ENCODE measurements around the gene USHBP1. TPM values are rescaled to one million over a fixed set of nuclear protein-coding genes. Genes with fewer than 3 reads are reported as not detected.

Gene USHBP1
- polyA plus RNA-seq, 2 of the 4 experiments (the other 2 are of a cell fraction) = 0.03 TPM; not detected in 1

DNA sequence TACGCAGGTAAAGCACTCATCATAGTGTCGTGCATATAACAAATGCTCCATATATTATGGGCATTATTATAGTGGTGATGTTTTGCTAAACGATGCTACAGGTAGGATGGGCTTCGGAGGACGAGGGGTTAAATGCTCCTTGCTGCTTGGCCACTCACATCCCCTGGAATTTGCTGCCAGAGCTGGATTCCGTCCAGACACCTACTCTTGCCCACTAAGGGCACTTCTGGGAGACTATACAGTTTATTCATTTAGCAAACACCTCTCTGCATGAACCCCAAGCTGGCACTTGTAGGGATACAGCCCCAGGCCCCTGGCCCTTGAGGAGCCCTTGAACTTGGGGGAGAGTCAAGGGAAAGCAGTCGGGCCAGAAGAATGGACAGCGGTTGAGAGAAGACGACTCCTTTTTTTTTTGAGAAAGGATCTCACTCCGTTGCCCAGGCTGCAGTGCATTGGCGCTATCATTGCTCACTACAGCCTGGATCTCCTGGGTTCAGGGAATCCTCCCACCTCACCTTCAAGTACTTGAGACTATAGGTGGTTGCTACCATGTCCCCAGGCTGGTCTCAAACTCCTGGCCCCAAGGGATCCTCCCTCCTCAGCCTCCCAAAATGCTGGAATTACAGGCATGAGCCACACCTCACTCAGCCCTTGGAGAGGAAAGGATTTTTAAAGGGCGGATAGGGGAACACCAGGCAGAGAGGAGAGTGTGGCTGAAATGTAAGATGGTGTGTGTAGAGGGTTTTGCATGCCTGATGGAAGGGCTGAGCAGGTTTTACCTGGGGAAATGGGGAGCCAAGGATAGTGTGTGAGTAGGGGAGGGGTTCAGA, 40.1 kb upstream of the USHBP1 start:
- ATAC-seq (no peak), FAIRE-seq (no peak), DNase-seq (ENCODE audit: low read depth in 1 of 2, low spot score in 1 of 2) (no peak)
- 56% methylated on average over 12 of the region's 12 CpGs for WGBS (ENCODE audit: missing lambda C conversion rate)
- ChIA-PET POLR2A (interaction anchor here (0.7 to 1.9 kb wide), 5 partner anchors 12 to 89 kb away, joined by 3 to 15 read pairs (median 4); partner anchors contain the start of gene ANO8), CTCF (interaction anchor here (0.6 to 8.7 kb wide), 12 partner anchors 11 to 1890 kb away, joined by 3 to 98 read pairs (median 4); no protein-coding TSS in a partner anchor)
- Histone ChIP-seq H3K27ac (peak overlapping the region; percentile 73 to 87), H3K4me2 (peak overlapping the region; percentile 93), H3K4me1 (peaks cover 28% of the 10 kb centered on the region), H3K9me3 (no peaks in the 10 kb centered on the region), H3K4me3 (no peak overlapping the region)
- TF ChIP-seq NR3C1 (IDR thresholded peaks at IDR 0.05) (no peak), TFCP2L1 (CRISPR knock-in tag; IDR thresholded peaks at IDR 0.05) (no peak), BHLHE40 (IDR thresholded peaks at IDR 0.05; ENCODE audit: low read depth, low read length) (no peak), HOXB5 (CRISPR knock-in tag; IDR thresholded peaks at IDR 0.05) (no peak), CHD2 (IDR thresholded peaks at IDR 0.05; ENCODE audit: low read length, partially characterized antibody) (no peak), CBX8 (IDR thresholded peaks at IDR 0.05) (no peak), EHMT2 (IDR thresholded peaks at IDR 0.05; ENCODE audit: low read depth) (no peak), JUN (IDR thresholded peaks at IDR 0.05) (no peak), FOSL2 (IDR thresholded peaks at IDR 0.05) (no peak), FOSL2 (CRISPR knock-in tag; IDR thresholded peaks at IDR 0.05) (no peak), POLR2AphosphoS2 (conservative IDR thresholded peaks at IDR 0.05; ENCODE audit: low read length) (no peak), ZSCAN20 (CRISPR knock-in tag; IDR thresholded peaks at IDR 0.05) (no peak), ZNF302 (CRISPR knock-in tag; IDR thresholded peaks at IDR 0.05) (no peak), FOXS1 (CRISPR knock-in tag; IDR thresholded peaks at IDR 0.05) (no peak), RAD21 (conservative IDR thresholded peaks at IDR 0.05 in 1 of 2, IDR thresholded peaks at IDR 0.05 in 1 of 2) (no peak), ESRRA (IDR thresholded peaks at IDR 0.05; ENCODE audit: borderline replicate concordance, low read length) (no peak), SMC3 (IDR thresholded peaks at IDR 0.05) (no peak)
- TF ChIP-seq, protein P1, sequence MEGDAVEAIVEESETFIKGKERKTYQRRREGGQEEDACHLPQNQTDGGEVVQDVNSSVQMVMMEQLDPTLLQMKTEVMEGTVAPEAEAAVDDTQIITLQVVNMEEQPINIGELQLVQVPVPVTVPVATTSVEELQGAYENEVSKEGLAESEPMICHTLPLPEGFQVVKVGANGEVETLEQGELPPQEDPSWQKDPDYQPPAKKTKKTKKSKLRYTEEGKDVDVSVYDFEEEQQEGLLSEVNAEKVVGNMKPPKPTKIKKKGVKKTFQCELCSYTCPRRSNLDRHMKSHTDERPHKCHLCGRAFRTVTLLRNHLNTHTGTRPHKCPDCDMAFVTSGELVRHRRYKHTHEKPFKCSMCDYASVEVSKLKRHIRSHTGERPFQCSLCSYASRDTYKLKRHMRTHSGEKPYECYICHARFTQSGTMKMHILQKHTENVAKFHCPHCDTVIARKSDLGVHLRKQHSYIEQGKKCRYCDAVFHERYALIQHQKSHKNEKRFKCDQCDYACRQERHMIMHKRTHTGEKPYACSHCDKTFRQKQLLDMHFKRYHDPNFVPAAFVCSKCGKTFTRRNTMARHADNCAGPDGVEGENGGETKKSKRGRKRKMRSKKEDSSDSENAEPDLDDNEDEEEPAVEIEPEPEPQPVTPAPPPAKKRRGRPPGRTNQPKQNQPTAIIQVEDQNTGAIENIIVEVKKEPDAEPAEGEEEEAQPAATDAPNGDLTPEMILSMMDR (IDR thresholded peaks at IDR 0.05) = no peak

GRCh38 chr19:17303940-17304267, 39.4 kb upstream of the USHBP1 start:
- POLR2A ChIA-PET = interaction anchor here (1.9 kb wide), 1 partner anchor 11 kb away, joined by 15 read pairs; no protein-coding TSS in a partner anchor
- TF ChIP-seq RCOR1 (IDR thresholded peaks at IDR 0.05; ENCODE audit: low read depth, low read length) = no peak
- TF ChIP-seq RFX5 (IDR thresholded peaks at IDR 0.05) = no peak
- TF ChIP-seq CHD2 (IDR thresholded peaks at IDR 0.05; ENCODE audit: low read length, partially characterized antibody) = no peak
- TF ChIP-seq EP300 (IDR thresholded peaks at IDR 0.05) = no peak
- no peak for TF ChIP-seq RAD21 (conservative IDR thresholded peaks at IDR 0.05 in 1 of 2, IDR thresholded peaks at IDR 0.05 in 1 of 2)
- TF ChIP-seq HES2 (IDR thresholded peaks at IDR 0.05) = no peak
- no peak for TF ChIP-seq SREBF2 (IDR thresholded peaks at IDR 0.05)
- TF ChIP-seq ELK1 (IDR thresholded peaks at IDR 0.05; ENCODE audit: low read depth, low read length) = no peak
- no peak for TF ChIP-seq RNF2 (IDR thresholded peaks at IDR 0.05; ENCODE audit: borderline replicate concordance, low read depth)
- no peak for TF ChIP-seq E2F6 (IDR thresholded peaks at IDR 0.05; ENCODE audit: borderline replicate concordance, low read depth)
- no peak for TF ChIP-seq KDM5A (IDR thresholded peaks at IDR 0.05)
- TF ChIP-seq MYC (IDR thresholded peaks at IDR 0.05; ENCODE audit: borderline replicate concordance, low read length) = no peak
- TF ChIP-seq HOXB5 (CRISPR knock-in tag; IDR thresholded peaks at IDR 0.05) = no peak
- TF ChIP-seq NR3C1 (IDR thresholded peaks at IDR 0.05) = no peak
- TF ChIP-seq POLR2A (IDR thresholded peaks at IDR 0.05; ENCODE audit: low read length) = no peak
- TF ChIP-seq PHF8 (IDR thresholded peaks at IDR 0.05; ENCODE audit: borderline replicate concordance, low read depth) = no peak
- no peak for TF ChIP-seq CBX2 (IDR thresholded peaks at IDR 0.05; ENCODE audit: borderline replicate concordance, low read depth)
- TF ChIP-seq BCL3 (IDR thresholded peaks at IDR 0.05) = no peak
- no peak for TF ChIP-seq NPAS2 (CRISPR knock-in tag; IDR thresholded peaks at IDR 0.05; ENCODE audit: borderline replicate concordance)
- Histone ChIP-seq H3K4me3 (no peak overlapping the region), H3K4me1 (peaks cover 28% of the 10 kb centered on the region), H3K4me2 (peak overlapping the region; percentile 93), H3K9me3 (no peaks in the 10 kb centered on the region), H3K27ac (peak overlapping the region; percentile 62 to 87)
- 84% methylated on average over 10 of the region's 12 CpGs for WGBS (ENCODE audit: missing lambda C conversion rate)
- no peak for FAIRE-seq
- ATAC-seq = no peak
- CTCF ChIA-PET = interaction anchor here (0.8 to 8.7 kb wide), 3 partner anchors 10 to 82 kb away, joined by 5 to 98 read pairs (median 8); no protein-coding TSS in a partner anchor
- DNase-seq (ENCODE audit: low read depth in 1 of 2, low spot score in 1 of 2) = no peak
